IMR-90 (cell line): ENCODE measurements around the gene PRKCB.

Experiments
- CHD1 ChIP-seq: IDR thresholded peaks from 2 replicates; pipeline ENCODE4 v1.6.1; 2012; ENCODE audit warnings: low read depth, low read length, improper control_type of control experiment
- MAZ ChIP-seq: IDR thresholded peaks from 2 replicates; pipeline ENCODE4 v1.6.1; 2012; ENCODE audit warnings: low read depth, mild to moderate bottlenecking, low read length, improper control_type of control experiment, moderate library complexity, borderline replicate concordance
- MXI1 ChIP-seq: IDR thresholded peaks from 2 replicates; pipeline ENCODE4 v1.6.1; 2012; ENCODE audit warnings: low read depth, mild to moderate bottlenecking, low read length, moderate library complexity, borderline replicate concordance
- NFE2L2 ChIP-seq: fragments of 150-350 bp; IDR thresholded peaks from 2 replicates; pipeline ENCODE4 v1.6.1; 2016; ENCODE audit warnings: low read depth, mild to moderate bottlenecking, low read length
- POLR2A ChIP-seq: IDR thresholded peaks from 2 replicates; pipeline ENCODE4 v1.6.1; 2012; ENCODE audit warnings: mild to moderate bottlenecking, low read depth, low read length
- RAD21 ChIP-seq: IDR thresholded peaks from 2 replicates; pipeline ENCODE4 v1.6.1; 2012; ENCODE audit warnings: low read length, improper control_type of control experiment
- SMC3 ChIP-seq: fragments of 150-350 bp; IDR thresholded peaks from 2 replicates; pipeline ENCODE4 v1.6.1; 2016; ENCODE audit warnings: low read depth, mild to moderate bottlenecking, antibody characterized with exemption, low read length, moderate library complexity
- TF ChIP-seq, protein P1 (sequence below): conservative IDR thresholded peaks from 2 replicates; pipeline ENCODE4 v1.5.1; 2012; ENCODE audit warnings: mild to moderate bottlenecking, low read depth, low read length, improper control_type of control experiment
- TF ChIP-seq, protein P2 (sequence below): fragments of 150-350 bp; IDR thresholded peaks from 2 replicates; pipeline ENCODE4 v1.6.1; 2016; ENCODE audit warnings: low read depth, mild to moderate bottlenecking, low read length, moderate library complexity, borderline replicate concordance
- TF ChIP-seq, protein P3 (sequence below): fragments of 150-350 bp; IDR thresholded peaks from 2 replicates; pipeline ENCODE4 v1.6.1; 2017; ENCODE audit warnings: mild to moderate bottlenecking, antibody characterized with exemption, low read length, low read depth

DNA sequence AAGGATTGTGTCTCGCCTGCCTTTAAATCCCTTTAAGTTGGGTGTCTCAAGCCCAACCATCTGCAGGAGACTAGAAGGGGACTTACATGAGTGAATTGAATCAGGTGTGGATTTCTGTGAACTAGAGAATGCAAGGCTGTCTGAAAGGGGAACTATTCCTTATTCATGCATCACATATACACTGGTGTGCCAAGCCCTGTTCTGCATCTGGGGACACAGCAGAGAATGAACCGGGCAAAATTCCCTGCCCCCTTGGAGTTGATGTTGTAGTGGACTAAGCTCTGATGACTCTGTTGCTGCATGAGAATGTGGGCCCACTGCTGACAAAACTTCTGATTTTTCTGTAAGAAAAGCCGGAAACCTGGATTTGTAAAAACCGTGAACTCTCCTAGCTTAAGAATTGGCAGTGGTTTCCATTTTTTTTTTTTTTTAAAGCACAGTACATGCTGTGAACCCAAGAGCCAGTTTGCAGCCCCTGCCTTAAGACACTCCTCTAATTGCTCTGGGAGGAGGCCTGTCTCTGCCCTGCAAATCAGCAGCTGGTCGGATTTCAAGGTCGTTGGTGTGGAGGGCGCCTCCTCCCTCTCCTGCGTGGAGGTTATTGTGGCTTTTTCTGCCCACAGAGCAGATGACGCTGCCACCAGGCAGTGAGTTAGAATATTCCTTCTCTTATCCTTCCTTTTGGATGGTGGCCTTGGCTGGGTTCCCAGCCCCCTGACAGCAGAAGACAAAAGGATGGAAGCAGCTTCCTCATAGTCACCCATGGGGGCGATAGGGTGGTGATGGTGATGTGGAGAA lies 131.0 kb downstream of the PRKCB start:
- TF ChIP-seq SMC3 = no peak
- TF ChIP-seq POLR2A = no peak
- TF ChIP-seq, protein P1, sequence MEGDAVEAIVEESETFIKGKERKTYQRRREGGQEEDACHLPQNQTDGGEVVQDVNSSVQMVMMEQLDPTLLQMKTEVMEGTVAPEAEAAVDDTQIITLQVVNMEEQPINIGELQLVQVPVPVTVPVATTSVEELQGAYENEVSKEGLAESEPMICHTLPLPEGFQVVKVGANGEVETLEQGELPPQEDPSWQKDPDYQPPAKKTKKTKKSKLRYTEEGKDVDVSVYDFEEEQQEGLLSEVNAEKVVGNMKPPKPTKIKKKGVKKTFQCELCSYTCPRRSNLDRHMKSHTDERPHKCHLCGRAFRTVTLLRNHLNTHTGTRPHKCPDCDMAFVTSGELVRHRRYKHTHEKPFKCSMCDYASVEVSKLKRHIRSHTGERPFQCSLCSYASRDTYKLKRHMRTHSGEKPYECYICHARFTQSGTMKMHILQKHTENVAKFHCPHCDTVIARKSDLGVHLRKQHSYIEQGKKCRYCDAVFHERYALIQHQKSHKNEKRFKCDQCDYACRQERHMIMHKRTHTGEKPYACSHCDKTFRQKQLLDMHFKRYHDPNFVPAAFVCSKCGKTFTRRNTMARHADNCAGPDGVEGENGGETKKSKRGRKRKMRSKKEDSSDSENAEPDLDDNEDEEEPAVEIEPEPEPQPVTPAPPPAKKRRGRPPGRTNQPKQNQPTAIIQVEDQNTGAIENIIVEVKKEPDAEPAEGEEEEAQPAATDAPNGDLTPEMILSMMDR = no peak
- no peak for TF ChIP-seq MAZ
- no peak for TF ChIP-seq CHD1
- no peak for TF ChIP-seq RAD21
- TF ChIP-seq NFE2L2 = no peak
- TF ChIP-seq MXI1 = no peak
- TF ChIP-seq, protein P2, sequence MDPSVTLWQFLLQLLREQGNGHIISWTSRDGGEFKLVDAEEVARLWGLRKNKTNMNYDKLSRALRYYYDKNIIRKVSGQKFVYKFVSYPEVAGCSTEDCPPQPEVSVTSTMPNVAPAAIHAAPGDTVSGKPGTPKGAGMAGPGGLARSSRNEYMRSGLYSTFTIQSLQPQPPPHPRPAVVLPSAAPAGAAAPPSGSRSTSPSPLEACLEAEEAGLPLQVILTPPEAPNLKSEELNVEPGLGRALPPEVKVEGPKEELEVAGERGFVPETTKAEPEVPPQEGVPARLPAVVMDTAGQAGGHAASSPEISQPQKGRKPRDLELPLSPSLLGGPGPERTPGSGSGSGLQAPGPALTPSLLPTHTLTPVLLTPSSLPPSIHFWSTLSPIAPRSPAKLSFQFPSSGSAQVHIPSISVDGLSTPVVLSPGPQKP = no peak
- TF ChIP-seq, protein P3, sequence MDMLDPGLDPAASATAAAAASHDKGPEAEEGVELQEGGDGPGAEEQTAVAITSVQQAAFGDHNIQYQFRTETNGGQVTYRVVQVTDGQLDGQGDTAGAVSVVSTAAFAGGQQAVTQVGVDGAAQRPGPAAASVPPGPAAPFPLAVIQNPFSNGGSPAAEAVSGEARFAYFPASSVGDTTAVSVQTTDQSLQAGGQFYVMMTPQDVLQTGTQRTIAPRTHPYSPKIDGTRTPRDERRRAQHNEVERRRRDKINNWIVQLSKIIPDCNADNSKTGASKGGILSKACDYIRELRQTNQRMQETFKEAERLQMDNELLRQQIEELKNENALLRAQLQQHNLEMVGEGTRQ = no peak
